Endodermal cell (in vitro differentiated cells): ENCODE results near the gene KCNN1. TPM values are rescaled to one million over a fixed set of nuclear protein-coding genes. Genes with fewer than 3 reads are reported as not detected.

Experiments used
- DNase-seq: peaks from one replicate; pipeline ENCODE4 v3.0.0-alpha.2; 2017
- H3K27ac ChIP-seq: 2 replicates; pipeline ENCODE4 v1.5.1; 2013; ENCODE audit warnings: mild to moderate bottlenecking, low read depth, low read length, moderate library complexity
- H3K27me3 ChIP-seq: 2 replicates; pipeline ENCODE4 v1.6.1; 2013; ENCODE audit warnings: mild to moderate bottlenecking, low read length, moderate library complexity; ENCODE audit not compliant: insufficient read depth, control insufficient read depth, poor library complexity, severe bottlenecking
- H3K36me3 ChIP-seq: 2 replicates; pipeline ENCODE4 v1.7.0; 2013; ENCODE audit warnings: mild to moderate bottlenecking, low read length, moderate library complexity; ENCODE audit not compliant: control insufficient read depth, insufficient read depth
- H3K4me1 ChIP-seq: one replicate; pipeline ENCODE4 v1.7.0; 2013; ENCODE audit warnings: low read length; ENCODE audit not compliant: control insufficient read depth, insufficient read depth
- H3K4me3 ChIP-seq: 2 replicates; pipeline ENCODE4 v1.5.1; 2013; ENCODE audit warnings: mild to moderate bottlenecking, low read length, moderate library complexity
- H3K9ac ChIP-seq: 2 replicates; pipeline ENCODE4 v1.6.1; 2013; ENCODE audit warnings: mild to moderate bottlenecking, low read length, moderate library complexity; ENCODE audit not compliant: poor library complexity, severe bottlenecking; ENCODE audit errors: extremely low read depth
- H3K9me3 ChIP-seq: 2 replicates; pipeline ENCODE4 v1.6.1; 2013; ENCODE audit warnings: mild to moderate bottlenecking, low read length, moderate library complexity; ENCODE audit not compliant: control insufficient read depth
- H3K27ac Mint-ChIP-seq: 2 replicates; pipeline ENCODE4 v1.8.0; 2020; ENCODE audit warnings: mixed read lengths
- H3K27me3 Mint-ChIP-seq: 2 replicates; pipeline ENCODE4 v1.8.0; 2021; ENCODE audit warnings: mild to moderate bottlenecking, mixed read lengths; ENCODE audit not compliant: insufficient read depth
- H3K36me3 Mint-ChIP-seq: 2 replicates; pipeline ENCODE4 v1.8.0; 2020; ENCODE audit warnings: low read depth, mixed read lengths
- H3K4me1 Mint-ChIP-seq: 2 replicates; pipeline ENCODE4 v1.8.0; 2020; ENCODE audit warnings: mixed read lengths
- H3K4me3 Mint-ChIP-seq: 2 replicates; pipeline ENCODE4 v1.8.0; 2020; ENCODE audit warnings: mild to moderate bottlenecking, moderate library complexity, mixed read lengths
- H3K9me3 Mint-ChIP-seq: 2 replicates; pipeline ENCODE4 v1.8.0; 2020; ENCODE audit warnings: mild to moderate bottlenecking, mixed read lengths
- CTCF ChIP-seq: fragments of 200-600 bp; sonication (generic); conservative IDR thresholded peaks from 2 replicates; pipeline ENCODE4 v1.5.0; 2021; ENCODE audit warnings: antibody characterized with exemption, mild to moderate bottlenecking
- WGBS, 2 experiments: methylation state at CpG; one replicate each; pipeline versions ENCODE4 v1.1.5 to v1.1.7; 2013; ENCODE audit warnings: missing lambda C conversion rate in 2 of 2, mixed read lengths in 1 of 2; ENCODE audit not compliant: insufficient coverage in 1 of 2, insufficient read length in 1 of 2; 5-methylcytosine and 5-hydroxymethylcytosine counted together
- total RNA-seq, 2 donors: library from RNA; stranded (reverse); fragmentation: NEBNext Ultra II Directional in 1 of 2; extraction: Animal tissue kit (Norgen Biotek cat#: 25700) in 1 of 2; gene quantifications; 2 replicates in 1 of 2; 3 replicates in 1 of 2; pipeline ENCODE4 v1.2.1, GENCODE V29; 2021

The KCNN1 gene
- total RNA-seq, 2 donors from 2014 or later, result 5.8 to 8.2 TPM

GRCh38 chr19:18045307-18046050 is 78.6 kb downstream of the KCNN1 start:
- DNase-seq, result no peak
- Mint-ChIP-seq H3K4me3 (no peak overlapping the region), H3K9me3 (no peaks in the 10 kb centered on the region), H3K36me3 (no peaks in the 10 kb centered on the region), H3K27ac (no peak overlapping the region), H3K4me1 (no peaks in the 10 kb centered on the region), H3K27me3 (peaks cover 12% of the 10 kb centered on the region)
- no peak for TF ChIP-seq CTCF
- Histone ChIP-seq H3K27ac (no peak overlapping the region), H3K4me1 (no peaks in the 10 kb centered on the region), H3K9me3 (no peaks in the 10 kb centered on the region), H3K27me3 (peaks cover 5% of the 10 kb centered on the region), H3K9ac (peak overlapping the region; percentile 15), H3K36me3 (no peaks in the 10 kb centered on the region), H3K4me3 (no peak overlapping the region)
- 86 to 89% methylated on average over 7 of the region's 7 CpGs for WGBS, 2 experiments

GRCh38 chr19:18046059-18046718 is 79.3 kb downstream of the KCNN1 start:
- TF ChIP-seq CTCF, result no peak
- H3K27me3 Mint-ChIP-seq, result peaks cover 6% of the 10 kb centered on the region

GRCh38 chr19:18049385-18049784 is 82.5 kb downstream of the KCNN1 start:
- no peaks in the 10 kb centered on the region for H3K9me3 ChIP-seq
- no peak overlapping the region for H3K4me3 ChIP-seq
- no peaks in the 10 kb centered on the region for H3K27me3 ChIP-seq
- no peaks in the 10 kb centered on the region for H3K36me3 Mint-ChIP-seq
- TF ChIP-seq CTCF, result no peak
- no peaks in the 10 kb centered on the region for H3K4me1 ChIP-seq
- H3K9ac ChIP-seq, result no peak overlapping the region
- no peak overlapping the region for H3K27ac ChIP-seq
- H3K9me3 Mint-ChIP-seq, result no peaks in the 10 kb centered on the region
- 93 to 94% methylated on average over 4 to 10 of the region's 10 CpGs for WGBS, 2 experiments
- no peak overlapping the region for H3K4me3 Mint-ChIP-seq
- H3K4me1 Mint-ChIP-seq, result no peaks in the 10 kb centered on the region
- H3K36me3 ChIP-seq, result no peaks in the 10 kb centered on the region
- no peak overlapping the region for H3K27ac Mint-ChIP-seq
- no peak for DNase-seq
- peaks cover 3% of the 10 kb centered on the region for H3K27me3 Mint-ChIP-seq

More at GRCh38 chr19:18046059-18046718, 79.3 kb downstream of the KCNN1 start:
- H3K9ac ChIP-seq, result no peak overlapping the region
- H3K4me1 Mint-ChIP-seq, result no peaks in the 10 kb centered on the region
- no peaks in the 10 kb centered on the region for H3K9me3 Mint-ChIP-seq
- H3K36me3 ChIP-seq, result no peaks in the 10 kb centered on the region
- H3K36me3 Mint-ChIP-seq, result no peaks in the 10 kb centered on the region
- H3K27ac ChIP-seq, result no peak overlapping the region
- no peak overlapping the region for H3K4me3 ChIP-seq
- 84 to 87% methylated on average over 7 to 14 of the region's 14 CpGs for WGBS, 2 experiments
- no peak for DNase-seq
- H3K27ac Mint-ChIP-seq, result no peak overlapping the region
- no peaks in the 10 kb centered on the region for H3K9me3 ChIP-seq
- no peaks in the 10 kb centered on the region for H3K27me3 ChIP-seq
- no peaks in the 10 kb centered on the region for H3K4me1 ChIP-seq
- no peak overlapping the region for H3K4me3 Mint-ChIP-seq

Other genes with a start within 250 kb of the KCNN1 start
- gene MAP1S, start 247.6 kb upstream of the KCNN1 start, total RNA-seq, result 10 to 100 TPM; 90.2 to 96.7 TPM
- 10 to 100 TPM in 1 of 2 donors, 1 to 10 TPM in 1; 8.5 to 10.2 TPM for gene FCHO1, start 215.6 kb upstream of the KCNN1 start, total RNA-seq
- gene B3GNT3, start 172.0 kb upstream of the KCNN1 start, total RNA-seq, result 1 to 10 TPM in 1 of 2 donors, under 1 TPM in 1; 0.70 to 1.2 TPM
- under 1 TPM in 1 of 2 donors, not detected in 1; 0.80 TPM for gene INSL3, start 145.6 kb upstream of the KCNN1 start, total RNA-seq
- 1 to 10 TPM; 2.8 to 3.2 TPM for gene JAK3, start 119.1 kb upstream of the KCNN1 start, total RNA-seq
- gene RPL18A, start 107.2 kb upstream of the KCNN1 start, total RNA-seq, result 1,000 to 10,000 TPM; 1,886 to 2,166 TPM
- under 1 TPM in 1 of 2 donors, not detected in 1; 0.15 TPM for gene SLC5A5, start 95.2 kb upstream of the KCNN1 start, total RNA-seq
- 100 to 1,000 TPM; 129 to 143 TPM for gene CCDC124, start 34.1 kb upstream of the KCNN1 start, total RNA-seq
- 1 to 10 TPM; 6.8 to 7.0 TPM for gene ARRDC2, start 41.1 kb downstream of the KCNN1 start, total RNA-seq
- gene IL12RB1, start 119.8 kb downstream of the KCNN1 start, total RNA-seq, result not detected
- gene MAST3, start 130.7 kb downstream of the KCNN1 start, total RNA-seq, result 10 to 100 TPM; 13.0 to 15.1 TPM
- 10 to 100 TPM; 52.9 to 58.8 TPM for gene PIK3R2, start 186.1 kb downstream of the KCNN1 start, total RNA-seq
- 10 to 100 TPM; 10.6 to 11.0 TPM for gene IFI30, start 206.7 kb downstream of the KCNN1 start, total RNA-seq
- 10 to 100 TPM; 20.9 to 21.8 TPM for gene MPV17L2, start 226.1 kb downstream of the KCNN1 start, total RNA-seq
- gene RAB3A, start 236.9 kb downstream of the KCNN1 start, total RNA-seq, result 1 to 10 TPM; 3.6 to 3.9 TPM